ENCODE measurements around the gene SUPT5H. TPM values are rescaled to one million over a fixed set of nuclear protein-coding genes. Genes with fewer than 3 reads are reported as not detected.

SUPT5H gene
- total and polyA plus RNA-seq, 10 of the 15 experiments (the other 5 are each of a cell fraction or from before 2014, with no cell fraction given) = 27.2 to 194 (median 83.6) TPM

DNA sequence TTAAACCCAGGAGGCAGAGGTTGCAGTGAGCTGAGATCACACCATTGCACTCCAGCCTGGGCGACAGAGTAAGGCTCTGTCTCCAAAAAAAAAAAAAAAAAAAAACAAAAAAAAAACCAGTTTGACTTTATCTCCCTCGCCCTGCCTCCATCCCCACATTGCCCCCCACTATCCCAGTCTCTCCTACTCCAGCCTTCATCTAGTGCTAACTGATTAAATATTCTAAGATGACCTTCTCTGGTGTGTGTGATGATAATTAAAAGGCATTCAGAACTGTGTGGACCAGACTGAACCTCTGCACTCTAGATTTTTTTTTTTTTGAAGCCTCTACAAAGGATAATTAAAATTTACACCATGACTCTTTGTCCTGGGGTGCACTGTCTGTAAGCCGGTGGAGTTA, 47.4 kb downstream of the SUPT5H start:
- ATAC-seq (no peak), FAIRE-seq (no peak), DNase-seq (ENCODE audit: low read depth, low spot score) (no peak)
- Histone ChIP-seq H3K9me3 (replicated peaks; ENCODE audit: control insufficient read depth, insufficient read depth, low read length) (no peaks in the 10 kb centered on the region), H3K4me2 (ENCODE audit: control insufficient read depth, insufficient read depth) (no peak overlapping the region), H3K27me3 (replicated peaks in 1 of 2; ENCODE audit: control insufficient read depth in 2 of 2, insufficient read depth in 2 of 2, low read length in 1 of 2) (peaks cover 0 to 3% of the 10 kb centered on the region in 2 experiments; a peak in 1 of 4 replicates), H4K20me1 (ENCODE audit: control insufficient read depth, insufficient read depth) (no peaks in the 10 kb centered on the region), H3K79me2 (ENCODE audit: control insufficient read depth, insufficient read depth, low read length) (no peaks in the 10 kb centered on the region), H3K36me3 (ENCODE audit: control insufficient read depth in 2 of 2, insufficient read depth in 2 of 2, low read length in 1 of 2) (peaks cover 14 to 18% of the 10 kb centered on the region in 2 experiments; a peak in 3 of 4 replicates), H3K4me3 (no peak overlapping the region), H3K27ac (ENCODE audit: control insufficient read depth, insufficient read depth) (no peak overlapping the region), H3K4me1 (ENCODE audit: control insufficient read depth, insufficient read depth, low read length) (peaks cover 2% of the 10 kb centered on the region; the same call in 1 of the 2 replicates), H3K9ac (ENCODE audit: control insufficient read depth, insufficient read depth, low read length) (no peak overlapping the region), H2AFZ (ENCODE audit: control insufficient read depth, low read depth, low read length) (no peak overlapping the region)
- ChIA-PET CTCF (no interaction called here), POLR2A (no interaction called here), RAD21 (ENCODE audit: unreplicated experiment) (no interaction called here), SMC1A (ENCODE audit: uncharacterized antibody, unreplicated experiment) (interaction anchor here (0.8 to 1.2 kb wide), 2 partner anchors 42 to 52 kb away, joined by 3 read pairs; no protein-coding TSS in a partner anchor)
- in situ Hi-C loops (cut with MboI) = no loop called here
- no TSS peak for BruUV-seq (replicated peaks)
- TF ChIP-seq, protein P1, sequence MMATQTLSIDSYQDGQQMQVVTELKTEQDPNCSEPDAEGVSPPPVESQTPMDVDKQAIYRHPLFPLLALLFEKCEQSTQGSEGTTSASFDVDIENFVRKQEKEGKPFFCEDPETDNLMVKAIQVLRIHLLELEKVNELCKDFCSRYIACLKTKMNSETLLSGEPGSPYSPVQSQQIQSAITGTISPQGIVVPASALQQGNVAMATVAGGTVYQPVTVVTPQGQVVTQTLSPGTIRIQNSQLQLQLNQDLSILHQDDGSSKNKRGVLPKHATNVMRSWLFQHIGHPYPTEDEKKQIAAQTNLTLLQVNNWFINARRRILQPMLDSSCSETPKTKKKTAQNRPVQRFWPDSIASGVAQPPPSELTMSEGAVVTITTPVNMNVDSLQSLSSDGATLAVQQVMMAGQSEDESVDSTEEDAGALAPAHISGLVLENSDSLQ (IDR thresholded peaks at IDR 0.05) = no peak
- TF ChIP-seq, protein P2, sequence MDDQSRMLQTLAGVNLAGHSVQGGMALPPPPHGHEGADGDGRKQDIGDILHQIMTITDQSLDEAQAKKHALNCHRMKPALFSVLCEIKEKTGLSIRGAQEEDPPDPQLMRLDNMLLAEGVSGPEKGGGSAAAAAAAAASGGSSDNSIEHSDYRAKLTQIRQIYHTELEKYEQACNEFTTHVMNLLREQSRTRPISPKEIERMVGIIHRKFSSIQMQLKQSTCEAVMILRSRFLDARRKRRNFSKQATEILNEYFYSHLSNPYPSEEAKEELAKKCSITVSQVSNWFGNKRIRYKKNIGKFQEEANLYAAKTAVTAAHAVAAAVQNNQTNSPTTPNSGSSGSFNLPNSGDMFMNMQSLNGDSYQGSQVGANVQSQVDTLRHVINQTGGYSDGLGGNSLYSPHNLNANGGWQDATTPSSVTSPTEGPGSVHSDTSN (IDR thresholded peaks at IDR 0.05; ENCODE audit: insufficient replicate concordance, low read depth, low read length) = no peak
- TF ChIP-seq TBL1XR1 (IDR thresholded peaks at IDR 0.05; ENCODE audit: low read depth, low read length) (no peak), NRF1 (conservative IDR thresholded peaks at IDR 0.05; ENCODE audit: low read depth, low read length) (no peak), SP1 (IDR thresholded peaks at IDR 0.05; ENCODE audit: low read depth, low read length) (no peak), RUNX3 (IDR thresholded peaks at IDR 0.05; ENCODE audit: low read length) (no peak), POLR2AphosphoS5 (IDR thresholded peaks at IDR 0.05; ENCODE audit: low read length) (no peak)
- TF ChIP-seq, protein P3, sequence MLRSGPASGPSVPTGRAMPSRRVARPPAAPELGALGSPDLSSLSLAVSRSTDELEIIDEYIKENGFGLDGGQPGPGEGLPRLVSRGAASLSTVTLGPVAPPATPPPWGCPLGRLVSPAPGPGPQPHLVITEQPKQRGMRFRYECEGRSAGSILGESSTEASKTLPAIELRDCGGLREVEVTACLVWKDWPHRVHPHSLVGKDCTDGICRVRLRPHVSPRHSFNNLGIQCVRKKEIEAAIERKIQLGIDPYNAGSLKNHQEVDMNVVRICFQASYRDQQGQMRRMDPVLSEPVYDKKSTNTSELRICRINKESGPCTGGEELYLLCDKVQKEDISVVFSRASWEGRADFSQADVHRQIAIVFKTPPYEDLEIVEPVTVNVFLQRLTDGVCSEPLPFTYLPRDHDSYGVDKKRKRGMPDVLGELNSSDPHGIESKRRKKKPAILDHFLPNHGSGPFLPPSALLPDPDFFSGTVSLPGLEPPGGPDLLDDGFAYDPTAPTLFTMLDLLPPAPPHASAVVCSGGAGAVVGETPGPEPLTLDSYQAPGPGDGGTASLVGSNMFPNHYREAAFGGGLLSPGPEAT (IDR thresholded peaks at IDR 0.05; ENCODE audit: low read depth) = no peak
- 66% methylated on average over 2 of the region's 3 CpGs for WGBS (ENCODE audit: insufficient coverage, insufficient replicate concordance, low lambda C conversion rate, missing lambda C conversion rate)
- intact Hi-C loops (cut with micrococcal nuclease; ENCODE audit: unreplicated experiment) = no loop called here

All from GM12878 (cell line).